Muscle of leg (tissue), 11 donors: ENCODE data around the gene AADACL3. TPM values are rescaled to one million over a fixed set of nuclear protein-coding genes. Genes with fewer than 3 reads are reported as not detected.
"Not testable (repeated sequence)": the region's sequence is repeated elsewhere in the genome, so short reads cannot be mapped to it uniquely, and the experiment has no call there.

ENCODE experiments used
- DNase-seq: peaks from one replicate; pipeline ENCODE4 v3.0.0; 2013
- H3K27ac ChIP-seq: one replicate; pipeline ENCODE4 v1.5.1; 2013; ENCODE audit warnings: mild to moderate bottlenecking, low read length, control low read depth
- H3K27me3 ChIP-seq: one replicate; pipeline ENCODE4 v1.6.1; 2013; ENCODE audit warnings: low read length; ENCODE audit not compliant: control insufficient read depth, insufficient read depth
- H3K36me3 ChIP-seq: one replicate; pipeline ENCODE4 v1.6.1; 2013; ENCODE audit warnings: low read length; ENCODE audit not compliant: control insufficient read depth, insufficient read depth
- H3K4me1 ChIP-seq: one replicate; pipeline ENCODE4 v1.6.1; 2013; ENCODE audit warnings: low read length; ENCODE audit not compliant: control insufficient read depth, insufficient read depth
- H3K4me3 ChIP-seq: one replicate; pipeline ENCODE4 v1.5.1; 2013; ENCODE audit warnings: low read length, control low read depth
- H3K9me3 ChIP-seq: replicated peaks from 2 replicates; pipeline ENCODE4 v1.6.1; 2013; ENCODE audit warnings: low read depth, low read length; ENCODE audit not compliant: control insufficient read depth
- WGBS: methylation state at CpG from one replicate; pipeline ENCODE4 v1.1.5; 2013; ENCODE audit warnings: missing lambda C conversion rate; ENCODE audit not compliant: insufficient coverage; 5-methylcytosine and 5-hydroxymethylcytosine counted together
- polyA plus RNA-seq, 8 donors: library from polyadenylated mRNA; unstranded; fragments of 120-200 nt; gene quantifications; one replicate each; pipeline versions ENCODE4 v1.2.1 to v1.2.3, GENCODE V29; 2013; ENCODE audit warnings: inconsistent platforms in 1 of 8, low replicate concordance in 1 of 8; ENCODE audit not compliant: insufficient read length in 8 of 8, insufficient read depth in 1 of 8
- total RNA-seq: library from RNA; stranded (reverse); fragments of 120-200 nt; gene quantifications from one replicate; pipeline ENCODE4 v1.2.4, GENCODE V29; 2013

Gene AADACL3
- total and polyA plus RNA-seq, 9 donors, result 0.14 TPM; not detected in 8

DNA sequence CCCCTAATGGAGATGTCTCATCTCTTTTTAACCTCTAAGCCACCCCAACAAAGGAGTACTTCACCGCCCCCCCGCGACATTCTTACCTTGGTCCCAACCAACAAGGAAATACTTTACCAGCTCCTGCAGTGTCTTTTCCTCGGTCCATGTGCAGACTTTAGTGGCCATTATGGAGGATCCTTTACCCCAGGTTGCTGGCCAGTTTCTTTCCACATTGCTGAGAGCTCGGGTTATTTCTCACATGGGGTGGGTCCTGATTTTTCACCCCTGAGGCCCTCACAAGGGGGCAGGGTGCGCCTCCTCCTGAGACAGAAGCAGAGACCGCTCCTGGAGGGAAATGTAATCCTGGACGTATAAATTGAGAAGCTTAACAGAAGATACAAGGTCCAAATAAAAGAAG, 3.0 kb upstream of the AADACL3 start:
- H3K9me3 ChIP-seq, result no peaks in the 10 kb centered on the region
- no peaks in the 10 kb centered on the region for H3K36me3 ChIP-seq
- no peak overlapping the region for H3K4me3 ChIP-seq
- no peak overlapping the region for H3K27ac ChIP-seq
- DNase-seq, result no peak
- H3K27me3 ChIP-seq, result no peaks in the 10 kb centered on the region
- no peaks in the 10 kb centered on the region for H3K4me1 ChIP-seq
- 87% methylated on average over 8 of the region's 8 CpGs for WGBS

DNA sequence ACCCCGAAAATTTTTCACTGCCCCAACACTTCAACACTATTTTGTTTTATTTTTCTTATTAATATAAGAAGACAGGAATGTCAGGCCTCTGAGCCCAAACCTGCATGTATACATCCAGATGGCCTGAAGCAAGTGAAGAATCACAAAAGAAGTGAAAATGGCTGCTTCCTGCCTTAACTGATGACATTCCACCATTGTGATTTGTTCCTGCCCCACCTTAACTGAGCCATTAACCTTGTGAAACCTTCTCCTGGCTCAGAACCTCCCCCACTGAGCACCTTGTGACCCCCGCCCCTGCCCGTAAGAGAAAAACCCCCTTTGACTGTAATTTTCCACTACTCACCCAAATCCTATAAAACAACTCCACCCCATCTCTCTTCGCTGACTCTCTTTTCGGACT, 2.3 kb upstream of the AADACL3 start:
- H3K4me3 ChIP-seq, H3K36me3 ChIP-seq, H3K27ac ChIP-seq, H3K4me1 ChIP-seq, H3K27me3 ChIP-seq, DNase-seq, H3K9me3 ChIP-seq: not testable (repeated sequence)
- 78% methylated on average over 4 of the region's 5 CpGs for WGBS

DNA sequence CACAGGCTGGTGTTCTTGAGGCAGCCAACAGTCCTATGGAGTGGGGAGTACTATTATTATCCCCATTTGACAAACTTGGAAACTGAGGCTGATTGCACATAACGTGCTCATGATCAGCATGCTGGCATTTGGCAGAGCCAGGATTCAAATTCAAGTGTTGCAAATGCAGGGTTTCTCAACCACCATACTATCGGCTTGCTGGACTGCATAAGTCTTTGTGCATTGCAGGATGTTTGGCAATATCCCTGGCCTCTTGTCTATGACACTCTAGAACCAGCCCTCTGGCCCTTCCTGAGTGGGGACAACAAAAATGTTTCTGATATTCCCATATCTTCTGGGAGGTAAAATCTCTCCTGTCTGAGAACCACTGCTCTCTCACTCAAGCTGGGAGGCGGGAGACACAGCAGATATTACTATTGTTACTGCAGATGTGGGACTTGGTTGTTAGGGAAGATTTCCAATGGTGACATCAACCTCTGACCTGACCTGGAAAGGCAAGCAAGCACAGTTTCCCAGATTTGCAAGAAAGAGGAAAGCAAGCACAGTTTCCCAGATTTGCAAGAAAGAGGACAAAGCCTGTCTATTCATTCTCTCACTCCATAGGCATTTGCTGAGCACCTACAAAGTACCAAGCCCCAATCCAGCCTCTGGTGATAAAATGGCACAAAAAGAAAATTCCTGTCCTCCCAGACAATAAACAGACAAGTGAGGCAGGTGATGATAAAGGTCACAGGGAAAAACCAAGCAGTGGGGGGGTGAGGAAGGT, 1.0 kb upstream of the AADACL3 start:
- Histone ChIP-seq H3K27me3 (no peaks in the 10 kb centered on the region), H3K27ac (no peak overlapping the region), H3K36me3 (no peaks in the 10 kb centered on the region), H3K4me1 (no peaks in the 10 kb centered on the region), H3K4me3 (no peak overlapping the region), H3K9me3 (no peaks in the 10 kb centered on the region)
- DNase-seq, result no peak
- 78% methylated on average over 1 of the region's 3 CpGs for WGBS

DNA sequence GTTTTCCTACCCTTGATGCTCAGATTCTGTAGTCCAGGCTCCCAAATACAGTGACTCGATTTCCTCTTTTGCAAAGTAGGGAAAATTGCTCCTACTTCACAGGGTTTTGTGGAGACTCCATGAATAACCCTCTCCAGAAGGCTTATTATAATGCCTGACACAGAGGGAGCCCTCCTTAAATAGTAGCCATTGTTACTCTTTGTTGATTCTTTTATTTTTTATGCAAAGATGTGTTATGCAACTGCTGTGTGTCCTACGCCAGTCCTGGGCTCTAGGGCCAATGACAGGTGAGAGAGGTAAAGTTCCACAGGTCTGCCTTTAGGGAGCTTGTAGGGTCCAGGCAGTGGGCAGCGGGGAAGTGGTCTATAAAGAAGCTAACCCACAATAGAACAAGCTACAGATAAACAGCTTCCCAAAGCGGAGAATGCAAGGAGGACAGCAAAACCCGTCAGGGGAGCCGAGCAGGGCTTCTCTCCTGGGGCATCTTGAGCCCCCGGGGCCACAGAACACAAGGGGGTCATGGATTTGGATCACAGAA, 1.5 kb downstream of the AADACL3 start:
- H3K9me3 ChIP-seq, result no peaks in the 10 kb centered on the region
- no peak overlapping the region for H3K4me3 ChIP-seq
- H3K4me1 ChIP-seq, result no peaks in the 10 kb centered on the region
- no peaks in the 10 kb centered on the region for H3K27me3 ChIP-seq
- no peaks in the 10 kb centered on the region for H3K36me3 ChIP-seq
- no peak overlapping the region for H3K27ac ChIP-seq
- 67% methylated on average over 3 of the region's 7 CpGs for WGBS
- no peak for DNase-seq

DNA sequence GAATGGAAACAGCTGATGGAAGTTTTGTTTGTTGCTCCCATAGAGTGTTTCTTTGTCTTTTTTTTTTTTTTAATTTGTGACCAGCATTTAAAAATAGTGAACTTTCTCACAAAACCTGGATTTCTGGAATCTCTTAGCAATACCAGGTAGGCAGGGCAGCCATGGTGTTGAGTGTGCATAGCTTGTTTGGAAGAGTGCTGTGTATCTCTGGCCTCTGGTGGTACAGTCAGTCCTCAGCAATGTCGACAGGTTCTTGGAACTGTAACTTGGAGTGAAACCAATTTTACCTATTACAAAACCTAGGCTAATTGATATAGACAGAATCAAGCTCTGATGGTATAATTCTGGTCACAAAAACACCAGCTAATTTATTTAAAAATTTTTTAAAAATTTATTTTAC, 6.7 kb downstream of the AADACL3 start:
- Histone ChIP-seq H3K9me3 (no peaks in the 10 kb centered on the region), H3K27me3 (no peaks in the 10 kb centered on the region), H3K27ac (no peak overlapping the region), H3K36me3 (no peaks in the 10 kb centered on the region), H3K4me1 (no peaks in the 10 kb centered on the region), H3K4me3 (no peak overlapping the region)
- WGBS, result no CpG with 5 or more reads among the region's 1 CpG
- DNase-seq, result no peak

DNA sequence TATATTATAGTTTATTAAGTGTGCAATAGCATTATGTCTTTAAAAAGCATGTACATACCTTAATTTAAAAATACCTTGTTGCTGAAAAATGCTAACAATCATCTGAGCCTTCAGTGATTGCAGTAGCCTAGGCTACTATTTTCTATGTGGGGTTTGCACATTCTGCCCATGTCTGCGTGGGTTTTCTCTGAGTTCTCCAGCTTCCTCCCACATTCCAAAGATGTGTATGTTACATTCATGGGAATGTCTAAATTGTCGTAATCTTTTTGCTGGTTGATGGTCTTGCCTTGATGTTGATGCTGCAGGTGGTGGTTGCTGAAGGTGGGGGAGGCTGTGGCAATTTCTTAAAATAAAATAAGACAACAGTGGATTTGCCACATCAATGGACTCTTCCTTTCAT, 12.5 kb downstream of the AADACL3 start:
- Histone ChIP-seq H3K9me3 (peaks cover 12% of the 10 kb centered on the region), H3K27me3 (no peaks in the 10 kb centered on the region), H3K27ac (no peak overlapping the region), H3K4me1 (no peaks in the 10 kb centered on the region), H3K4me3 (no peak overlapping the region), H3K36me3 (no peaks in the 10 kb centered on the region)
- DNase-seq, result no peak
- no CpG with 5 or more reads among the region's 2 CpGs for WGBS

DNA sequence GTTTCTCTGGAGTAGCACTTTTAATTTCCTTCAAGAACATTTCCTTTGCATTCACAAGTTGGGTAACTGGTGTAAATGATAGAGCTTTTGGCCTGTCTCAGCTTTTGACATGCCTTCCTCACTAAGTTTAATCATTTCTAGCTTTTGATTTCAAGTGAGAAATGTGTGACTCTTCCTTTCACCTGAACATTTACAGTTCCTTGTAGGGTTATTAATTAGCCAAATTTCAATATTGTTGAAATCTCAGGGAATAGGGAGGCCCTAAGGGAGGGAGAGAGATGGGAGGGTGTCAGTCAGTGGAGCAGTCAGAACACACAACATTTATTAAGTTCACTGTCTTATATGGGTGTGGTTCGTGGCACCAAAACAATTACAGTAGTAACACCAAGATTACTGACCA, 14.2 kb downstream of the AADACL3 start:
- Histone ChIP-seq H3K4me3 (no peak overlapping the region), H3K4me1 (no peaks in the 10 kb centered on the region), H3K9me3 (peaks cover 12% of the 10 kb centered on the region), H3K27ac (no peak overlapping the region), H3K36me3 (no peaks in the 10 kb centered on the region), H3K27me3 (no peaks in the 10 kb centered on the region)
- no peak for DNase-seq
- WGBS, result no CpG with 5 or more reads among the region's 1 CpG

DNA sequence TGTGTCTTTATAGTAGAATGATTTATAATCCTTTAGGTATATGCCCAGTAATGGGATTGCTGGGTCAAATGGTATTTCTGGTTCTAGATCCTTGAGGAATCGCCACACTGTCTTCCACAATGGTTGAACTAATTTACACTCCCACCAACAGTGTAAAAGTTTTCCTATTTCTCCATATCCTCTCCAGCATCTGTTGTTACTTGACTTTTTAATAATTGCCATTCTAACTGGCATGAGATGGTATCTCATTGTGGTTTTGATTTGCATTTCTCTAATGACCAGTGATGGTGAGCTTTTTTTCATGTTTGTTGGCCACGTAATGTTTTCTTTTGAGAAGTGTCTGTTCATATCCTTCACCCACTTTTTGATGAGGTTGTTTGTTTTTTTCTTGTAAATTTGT, 15.2 kb downstream of the AADACL3 start:
- not testable (repeated sequence) for DNase-seq

DNA sequence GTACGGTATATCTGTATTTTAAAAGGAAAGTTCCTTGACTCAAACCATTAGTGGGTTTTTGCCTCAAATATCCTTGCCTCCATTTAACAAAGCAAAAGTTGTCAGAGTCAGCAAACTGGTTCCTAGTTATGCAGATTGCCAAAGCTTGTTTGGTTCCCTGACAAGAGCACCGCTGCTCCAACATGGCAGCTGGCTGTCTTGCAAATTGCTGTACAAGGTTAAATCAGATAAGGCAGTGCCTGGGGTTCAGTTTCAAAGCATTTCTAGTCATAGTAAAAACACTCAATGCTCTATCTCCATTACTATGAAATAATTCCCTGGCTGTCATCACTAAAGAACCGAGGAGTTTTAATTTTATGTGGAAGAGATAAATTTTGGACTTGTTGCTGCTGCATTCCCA, 18.7 kb downstream of the AADACL3 start:
- Histone ChIP-seq H3K9me3 (peaks cover 4% of the 10 kb centered on the region), H3K4me3 (no peak overlapping the region), H3K36me3 (no peaks in the 10 kb centered on the region), H3K27ac (no peak overlapping the region), H3K27me3 (no peaks in the 10 kb centered on the region), H3K4me1 (no peaks in the 10 kb centered on the region)
- DNase-seq, result no peak
- WGBS, result 67% methylated on average over 1 of the region's 3 CpGs

More for the DNA sequence above, 15.2 kb downstream of the AADACL3 start:
- H3K4me3 ChIP-seq, H3K36me3 ChIP-seq, H3K27ac ChIP-seq, H3K4me1 ChIP-seq, H3K27me3 ChIP-seq: not testable (repeated sequence)
- WGBS, result no CpG with 5 or more reads among the region's 2 CpGs
- H3K9me3 ChIP-seq, result peaks cover 12% of the 10 kb centered on the region

DNA sequence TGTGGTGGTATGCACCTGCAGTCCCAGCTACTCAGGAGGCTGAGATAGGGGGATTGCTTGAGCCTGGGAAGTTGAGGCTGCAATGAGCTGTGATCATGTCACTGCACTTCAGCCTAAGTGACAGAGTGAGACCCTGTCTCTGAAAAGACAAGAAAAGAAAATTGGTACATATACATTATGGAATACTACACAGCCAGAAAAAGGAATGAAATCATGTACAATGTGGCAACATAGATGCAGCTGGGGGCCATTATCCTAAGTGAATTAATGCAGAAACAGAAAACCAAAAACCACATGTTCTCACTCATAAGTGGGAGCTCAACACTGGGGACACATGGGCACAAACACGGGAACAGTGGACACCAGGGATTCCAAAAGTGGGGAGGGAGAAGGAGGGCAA, 23.0 kb downstream of the AADACL3 start:
- Histone ChIP-seq H3K9me3 (no peaks in the 10 kb centered on the region), H3K27ac (no peak overlapping the region), H3K27me3 (no peaks in the 10 kb centered on the region), H3K36me3 (no peaks in the 10 kb centered on the region), H3K4me3 (no peak overlapping the region), H3K4me1 (no peaks in the 10 kb centered on the region)
- no peak for DNase-seq
- WGBS, result 100% methylated on average over 1 of the region's 1 CpG
